ENCODE measurements around the gene VWA5A. TPM values are rescaled to one million over a fixed set of nuclear protein-coding genes. Genes with fewer than 3 reads are reported as not detected.

VWA5A gene
- total RNA-seq, 1 donor from 2014 or later = 3.1 TPM

- Mint-ChIP-seq H3K36me3 (ENCODE audit: low read depth) (no peaks in the 10 kb centered on the region), H3K4me3 (ENCODE audit: unreplicated experiment) (no peak overlapping the region), H3K4me1 (ENCODE audit: low read depth) (no peaks in the 10 kb centered on the region), H3K27me3 (ENCODE audit: low read depth) (peaks cover 31% of the 10 kb centered on the region), H3K27ac (ENCODE audit: unreplicated experiment) (no peak overlapping the region), H3K9me3 (ENCODE audit: low read depth) (no peaks in the 10 kb centered on the region)
- no peak for TF ChIP-seq CTCF (IDR thresholded peaks at IDR 0.05)
- DNase-seq (ENCODE audit: low spot score) = no peak
These were observed 38.0 kb upstream of the VWA5A start for GRCh38 chr11:124077266-124077665.

GRCh38 chr11:124078591-124078990 lies 36.7 kb upstream of the VWA5A start:
- Mint-ChIP-seq H3K9me3 (ENCODE audit: low read depth) (no peaks in the 10 kb centered on the region), H3K4me3 (ENCODE audit: unreplicated experiment) (no peak overlapping the region), H3K27ac (ENCODE audit: unreplicated experiment) (no peak overlapping the region), H3K4me1 (ENCODE audit: low read depth) (no peaks in the 10 kb centered on the region), H3K36me3 (ENCODE audit: low read depth) (no peaks in the 10 kb centered on the region), H3K27me3 (ENCODE audit: low read depth) (peaks cover 32% of the 10 kb centered on the region)
- no peak for DNase-seq (ENCODE audit: low spot score)
- TF ChIP-seq CTCF (IDR thresholded peaks at IDR 0.05) = no peak

- Mint-ChIP-seq H3K27me3 (ENCODE audit: low read depth) (peaks cover 35% of the 10 kb centered on the region), H3K4me1 (ENCODE audit: low read depth) (no peaks in the 10 kb centered on the region), H3K27ac (ENCODE audit: unreplicated experiment) (no peak overlapping the region), H3K9me3 (ENCODE audit: low read depth) (no peaks in the 10 kb centered on the region), H3K36me3 (ENCODE audit: low read depth) (no peaks in the 10 kb centered on the region), H3K4me3 (ENCODE audit: unreplicated experiment) (no peak overlapping the region)
- TF ChIP-seq CTCF (IDR thresholded peaks at IDR 0.05) = no peak
- DNase-seq (ENCODE audit: low spot score) = no peak
These were observed 35.5 kb upstream of the VWA5A start for GRCh38 chr11:124079631-124080326.

GRCh38 chr11:124080327-124081001 lies 34.8 kb upstream of the VWA5A start:
- DNase-seq (ENCODE audit: low spot score) = no peak
- peaks cover 37% of the 10 kb centered on the region for H3K27me3 Mint-ChIP-seq (ENCODE audit: low read depth)
- no peak for TF ChIP-seq CTCF (IDR thresholded peaks at IDR 0.05)
- H3K36me3 Mint-ChIP-seq (ENCODE audit: low read depth) = no peaks in the 10 kb centered on the region
- no peak overlapping the region for H3K27ac Mint-ChIP-seq (ENCODE audit: unreplicated experiment)
- H3K4me1 Mint-ChIP-seq (ENCODE audit: low read depth) = no peaks in the 10 kb centered on the region
- H3K9me3 Mint-ChIP-seq (ENCODE audit: low read depth) = no peaks in the 10 kb centered on the region
- no peak overlapping the region for H3K4me3 Mint-ChIP-seq (ENCODE audit: unreplicated experiment)

GRCh38 chr11:124081483-124081882 lies 33.8 kb upstream of the VWA5A start:
- Mint-ChIP-seq H3K4me3 (ENCODE audit: unreplicated experiment) (no peak overlapping the region), H3K9me3 (ENCODE audit: low read depth) (no peaks in the 10 kb centered on the region)
- no peak for TF ChIP-seq CTCF (IDR thresholded peaks at IDR 0.05)

More at GRCh38 chr11:124081483-124081882, 33.8 kb upstream of the VWA5A start:
- Mint-ChIP-seq H3K4me1 (ENCODE audit: low read depth) (no peaks in the 10 kb centered on the region), H3K36me3 (ENCODE audit: low read depth) (no peaks in the 10 kb centered on the region), H3K27ac (ENCODE audit: unreplicated experiment) (no peak overlapping the region), H3K27me3 (ENCODE audit: low read depth) (peaks cover 44% of the 10 kb centered on the region)
- DNase-seq (ENCODE audit: low spot score) = no peak
